ENCODE results near the gene RSPH1.

- TF ChIP-seq CTCF (IDR thresholded peaks at IDR 0.05) = no peak
- TF ChIP-seq POLR2A (IDR thresholded peaks at IDR 0.05) = no peak
- TF ChIP-seq EP300 (IDR thresholded peaks at IDR 0.05; ENCODE audit: low read depth) = no peak
These were observed 43.4 kb downstream of the RSPH1 start for GRCh38 chr21:42452401-42453223.

Data from transverse colon (tissue), 3 donors.